Transverse colon (tissue), 4 donors: ENCODE data around the gene ALG14. TPM values are rescaled to one million over a fixed set of nuclear protein-coding genes. Genes with fewer than 3 reads are reported as not detected.
"Not testable (repeated sequence)": the region's sequence is repeated elsewhere in the genome, so short reads cannot be mapped to it uniquely, and the experiment has no call there.

Source experiments
- DNase-seq: peaks from one replicate; pipeline ENCODE4 v3.0.0-alpha.2; 2019
- H3K27ac ChIP-seq, 4 donors: fragments of 200-600 bp; sonication (generic); 2 replicates each; pipeline ENCODE4 v1.5.1; 2016 to 2018; ENCODE audit warnings: inconsistent platforms in 4 of 4
- H3K27me3 ChIP-seq: fragments of 200-600 bp; sonication (generic); 2 replicates; pipeline ENCODE4 v1.5.1; 2017; ENCODE audit warnings: inconsistent platforms
- H3K36me3 ChIP-seq, 4 donors: fragments of 200-600 bp; sonication (generic); 2 replicates each; pipeline ENCODE4 v1.5.1; 2017 to 2019; ENCODE audit warnings: inconsistent platforms in 4 of 4
- H3K4me1 ChIP-seq, 4 donors: fragments of 200-600 bp; sonication (generic); 2 replicates each; pipeline ENCODE4 v1.5.1; 2017 to 2020; ENCODE audit warnings: inconsistent platforms in 4 of 4
- H3K4me3 ChIP-seq, 4 donors: fragments of 200-600 bp; sonication (generic); 1 replicate in 1 of 4; 2 replicates in 3 of 4; pipeline versions ENCODE4 v1.5.1 to v1.6.1; 2017 to 2019; ENCODE audit warnings: inconsistent platforms in 4 of 4
- H3K9me3 ChIP-seq, 2 donors: fragments of 200-600 bp; sonication (generic); 2 replicates each; pipeline ENCODE4 v1.5.1; 2017 to 2019; ENCODE audit warnings: inconsistent platforms in 2 of 2
- CTCF ChIP-seq, 5 experiments: fragments of 200-600 bp in 3 of 5; fragments of 450-650 bp in 2 of 5; sonication (generic) in 3 of 5; IDR thresholded peaks; 1 replicate in 2 of 5; 2 replicates in 3 of 5; pipeline ENCODE4 v1.5.1; 2016 to 2017; ENCODE audit warnings: antibody characterized with exemption in 5 of 5, inconsistent platforms in 3 of 5, mild to moderate bottlenecking in 2 of 5, moderate library complexity in 1 of 5
- EP300 ChIP-seq: sonication (generic); formaldehyde crosslinking; IDR thresholded peaks from one replicate; pipeline ENCODE4 v1.6.1; 2017; ENCODE audit warnings: antibody characterized with exemption, low read depth
- POLR2A ChIP-seq: fragments of 450-650 bp; IDR thresholded peaks from one replicate; pipeline ENCODE4 v1.6.1; 2016; ENCODE audit warnings: antibody characterized with exemption, mild to moderate bottlenecking, moderate library complexity
- POLR2AphosphoS5 ChIP-seq, 3 donors: sonication (generic); formaldehyde crosslinking; IDR thresholded peaks; one replicate each; pipeline ENCODE4 v1.6.1; 2016; ENCODE audit warnings: antibody characterized with exemption in 3 of 3
- WGBS, 2 donors: methylation state at CpG; one replicate each; pipeline ENCODE4 v1.1.5; 2018; ENCODE audit warnings: low coverage in 1 of 2; 5-methylcytosine and 5-hydroxymethylcytosine counted together
- in situ Hi-C, 4 donors: fragments of 200-750 bp; cut with MboI; loops; one replicate each; pipeline versions ENCODE4 v1.15.0 to v1.15.1; 2017; ENCODE audit warnings: low sequenced_read_pairs in 3 of 4, low pct_ligation_motif_present in 1 of 4, low pct_unique_long_range_greater_than_20kb in 1 of 4
- intact Hi-C: fragments of 100-400 bp; cut with DNase I; formaldehyde crosslinking; loops from one replicate; pipeline ENCODE4 v1.15.1; 2023; ENCODE audit warnings: low total_unique reads
- total RNA-seq, 4 donors: library from RNA; depleted of rRNA; stranded (reverse); fragments of >200 nt; gene quantifications; one replicate each; pipeline ENCODE4 v1.1.0, GENCODE V29; 2016

ALG14 gene
- total RNA-seq, 4 donors from 2014 or later, result 0.40 to 2.3 (median 2.2) TPM

GRCh38 chr1:95093296-95093695 is 20.5 kb upstream of the ALG14 start:
- peaks cover 0 to 26% (median 9%) of the 10 kb centered on the region in 4 donors for H3K4me1 ChIP-seq
- no peaks in the 10 kb centered on the region for H3K27me3 ChIP-seq
- no peak for DNase-seq
- intact Hi-C loops, result no loop called here
- no peak overlapping the region for H3K27ac ChIP-seq
- H3K4me3 ChIP-seq, result no peak overlapping the region
- in situ Hi-C loops, result loop anchor here in 3 of 4 donors (25.0 kb wide), 1 partner anchor 144 kb away; the partner anchor contains the start of gene RWDD3 (in 3 of the 3)
- TF ChIP-seq CTCF (IDR thresholded peaks at IDR 0.05) (no peak), EP300 (no peak), POLR2A (no peak), POLR2AphosphoS5 (IDR thresholded peaks at IDR 0.05) (no peak)
- WGBS, 2 donors, result 34 to 87% methylated on average over 1 of the region's 1 CpG
- H3K36me3 ChIP-seq, result no peaks in the 10 kb centered on the region
- H3K9me3 ChIP-seq, result no peaks in the 10 kb centered on the region

- H3K36me3 ChIP-seq, DNase-seq, intact Hi-C loops, H3K4me3 ChIP-seq, H3K27ac ChIP-seq, H3K9me3 ChIP-seq, H3K27me3 ChIP-seq: not testable (repeated sequence)
- in situ Hi-C loops, result loop anchor here in 3 of 4 donors (25.0 kb wide), 1 partner anchor 144 kb away; the partner anchor contains the start of gene RWDD3 (in 3 of the 3)
- peaks cover 0 to 22% (median 8%) of the 10 kb centered on the region in 4 donors for H3K4me1 ChIP-seq
Measured at GRCh38 chr1:95092891-95093290, 20.1 kb upstream of the ALG14 start.

GRCh38 chr1:95091290-95091689 is 18.5 kb upstream of the ALG14 start:
- intact Hi-C loops, H3K9me3 ChIP-seq, DNase-seq, H3K27ac ChIP-seq, H3K27me3 ChIP-seq, H3K36me3 ChIP-seq, H3K4me3 ChIP-seq: not testable (repeated sequence)
- in situ Hi-C loops, result loop anchor here in 3 of 4 donors (25.0 kb wide), 1 partner anchor 146 kb away; the partner anchor contains the start of gene RWDD3 (in 3 of the 3)
- 98% methylated on average over 22 of the region's 28 CpGs; no CpG with 5 or more reads in 1 of the 2 donors for WGBS, 2 donors
- peaks cover 0 to 11% (median 6%) of the 10 kb centered on the region in 4 donors for H3K4me1 ChIP-seq

- H3K36me3 ChIP-seq, result no peaks in the 10 kb centered on the region
- H3K27ac ChIP-seq, result no peak overlapping the region
- intact Hi-C loops (no loop called here), in situ Hi-C loops (loop anchor here in 3 of 4 donors (25.0 kb wide), 1 partner anchor 148 kb away; the partner anchor contains the start of gene RWDD3 (in 3 of the 3))
- no peak overlapping the region for H3K4me3 ChIP-seq
- 91 to 93% methylated on average over 2 to 6 of the region's 6 CpGs for WGBS, 2 donors
- H3K4me1 ChIP-seq, result peaks cover 0 to 11% (median 2%) of the 10 kb centered on the region in 4 donors
- TF ChIP-seq EP300 (no peak), POLR2AphosphoS5 (IDR thresholded peaks at IDR 0.05) (no peak), POLR2A (no peak), CTCF (IDR thresholded peaks at IDR 0.05) (no peak)
- no peaks in the 10 kb centered on the region for H3K27me3 ChIP-seq
- no peak for DNase-seq
- H3K9me3 ChIP-seq, result no peaks in the 10 kb centered on the region
Measured at GRCh38 chr1:95089650-95090287, 17.0 kb upstream of the ALG14 start.

- intact Hi-C loops, result no loop called here
- H3K4me1 ChIP-seq, result peaks cover 0 to 13% (median 4%) of the 10 kb centered on the region in 4 donors
- no peaks in the 10 kb centered on the region for H3K9me3 ChIP-seq
- no peaks in the 10 kb centered on the region for H3K36me3 ChIP-seq
- no peaks in the 10 kb centered on the region for H3K27me3 ChIP-seq
- no peak overlapping the region for H3K4me3 ChIP-seq
- H3K27ac ChIP-seq, result no peak overlapping the region
- WGBS, 2 donors, result 60 to 86% methylated on average over 1 of the region's 1 CpG
- DNase-seq, result no peak
- no peak for TF ChIP-seq POLR2A
- TF ChIP-seq POLR2AphosphoS5 (IDR thresholded peaks at IDR 0.05), result no peak
- TF ChIP-seq EP300, result no peak
- no peak for TF ChIP-seq CTCF (IDR thresholded peaks at IDR 0.05)
- in situ Hi-C loops, result loop anchor here in 3 of 4 donors (25.0 kb wide), 1 partner anchor 149 kb away; the partner anchor contains the start of gene RWDD3 (in 3 of the 3)
Measured at GRCh38 chr1:95088303-95088702, 15.6 kb upstream of the ALG14 start.
